Hepatic stellate cell (primary cell): ENCODE data around the gene IL20RB.

Experiments used
- DNase-seq: peaks from one replicate; pipeline ENCODE4 v3.0.0; 2011; ENCODE audit warnings: low spot score

IL20RB gene

GRCh38 chr3:137039570-137039969 is 81.8 kb downstream of the IL20RB start:
- no peak for DNase-seq

GRCh38 chr3:137041251-137041650 is 83.5 kb downstream of the IL20RB start:
- no peak for DNase-seq

- DNase-seq = no peak
These were observed 83.9 kb downstream of the IL20RB start for GRCh38 chr3:137041686-137042085.

GRCh38 chr3:137046747-137047146 is 89.0 kb downstream of the IL20RB start:
- DNase-seq = no peak

GRCh38 chr3:137047240-137047639 is 89.5 kb downstream of the IL20RB start:
- no peak for DNase-seq

- DNase-seq = no peak
These were observed 92.5 kb downstream of the IL20RB start for GRCh38 chr3:137050281-137050680.

GRCh38 chr3:137052298-137052697 is 94.5 kb downstream of the IL20RB start:
- no peak for DNase-seq
